HG03378 (cell line): ENCODE data around the gene CEP162.
"Not testable (repeated sequence)": the region's sequence is repeated elsewhere in the genome, so short reads cannot be mapped to it uniquely, and the experiment has no call there.

Experiments
- ATAC-seq: cut with Tn5 transposase; IDR thresholded peaks from one replicate; pipeline ENCODE4 v1.9.1; 2021; ENCODE audit warnings: mild to moderate bottlenecking, moderate library complexity; ENCODE audit not compliant: unreplicated experiment

The CEP162 gene

DNA sequence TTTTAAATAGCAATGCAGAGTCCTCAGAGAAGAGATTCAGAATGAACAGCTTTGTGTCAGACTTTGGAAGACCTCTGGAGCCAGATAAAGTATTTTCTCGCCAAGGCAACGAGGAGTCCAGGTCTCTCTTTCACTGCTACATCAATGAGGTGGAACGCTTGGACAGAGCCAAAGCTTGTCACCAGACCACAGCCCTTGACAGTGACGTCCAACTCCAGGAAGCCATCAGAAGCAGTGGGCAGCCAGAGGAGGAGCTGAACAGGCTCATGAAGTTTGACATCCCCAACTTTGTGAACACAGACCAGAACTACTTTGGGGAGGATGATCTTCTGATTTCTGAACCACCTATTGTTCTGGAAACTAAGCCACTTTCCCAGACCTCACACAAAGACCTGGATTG lies 138.4 kb downstream of the CEP162 start:
- no peak for ATAC-seq

GRCh38 chr6:84086545-84087429 lies 140.7 kb downstream of the CEP162 start:
- no peak for ATAC-seq

- no peak for ATAC-seq
Measured at GRCh38 chr6:84086056-84086455, 141.4 kb downstream of the CEP162 start.

DNA sequence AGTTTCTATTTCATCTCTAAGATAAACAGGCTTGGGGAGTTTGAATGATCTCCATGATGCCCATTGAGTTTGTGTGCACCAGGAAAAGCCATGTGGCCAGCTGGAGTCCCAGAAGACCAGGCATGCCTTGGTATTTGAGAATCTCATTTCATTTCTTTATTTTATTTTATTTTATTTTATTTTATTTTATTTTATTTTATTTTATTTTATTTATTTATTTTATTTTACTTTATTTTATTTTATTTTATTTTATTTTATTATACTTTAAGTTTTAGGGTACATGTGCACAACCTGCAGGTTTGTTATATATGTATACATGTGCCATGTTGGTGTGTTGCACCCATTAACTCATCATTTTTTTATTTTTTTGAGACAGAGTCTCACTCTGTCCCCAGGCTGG lies 142.7 kb downstream of the CEP162 start:
- ATAC-seq = not testable (repeated sequence)

DNA sequence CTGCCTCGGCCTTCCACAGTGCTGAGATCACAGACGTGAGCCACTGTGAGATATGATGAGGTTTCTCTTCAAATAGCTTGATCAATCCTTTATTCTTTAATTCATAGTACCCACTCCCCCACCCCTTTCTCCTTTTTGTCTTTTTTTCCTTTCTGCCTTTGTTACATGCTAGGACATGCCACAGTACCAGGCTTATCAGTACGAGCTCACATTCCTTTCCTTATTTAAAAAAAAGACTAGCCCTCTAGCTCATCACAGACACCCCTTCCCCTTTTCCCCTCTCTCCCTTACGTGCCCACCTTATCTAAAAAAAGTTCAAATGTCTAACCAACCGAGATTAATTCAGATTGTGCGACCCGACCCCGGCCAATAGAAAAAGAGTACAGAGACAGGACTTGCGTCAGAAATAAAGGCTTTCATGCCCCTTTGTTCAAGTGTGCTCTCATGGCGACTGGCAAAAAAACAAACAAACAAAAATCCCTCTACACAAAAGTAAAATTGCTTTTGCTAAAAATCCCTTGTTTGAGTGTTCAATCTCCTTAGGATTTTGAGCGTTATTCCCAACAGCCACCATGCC lies 144.7 kb downstream of the CEP162 start:
- no peak for ATAC-seq

- ATAC-seq = no peak
Measured at GRCh38 chr6:84081222-84081621, 146.2 kb downstream of the CEP162 start.

- ATAC-seq = no peak
Measured at GRCh38 chr6:84078335-84078734, 149.1 kb downstream of the CEP162 start.

DNA sequence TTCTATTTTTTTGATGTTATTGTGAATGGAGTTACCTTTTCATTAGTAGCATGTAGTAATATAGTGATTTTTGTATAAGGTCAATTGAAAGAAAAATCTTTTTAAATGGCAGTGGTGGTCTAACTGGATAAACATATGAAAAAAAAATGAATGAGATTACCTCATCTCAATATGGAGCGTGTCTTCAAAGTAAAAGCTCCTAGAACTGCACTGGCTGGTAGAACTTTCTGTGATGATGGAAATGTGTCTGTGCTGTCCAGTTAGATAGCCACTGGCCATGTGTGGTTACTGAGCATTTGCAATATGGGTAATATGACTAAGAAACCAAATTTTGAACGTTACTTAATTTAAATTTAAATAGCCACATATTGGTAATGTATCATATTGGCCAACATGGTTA lies 149.8 kb downstream of the CEP162 start:
- no peak for ATAC-seq

GRCh38 chr6:84074988-84075781 lies 152.3 kb downstream of the CEP162 start:
- no peak for ATAC-seq
